ENCODE results near the gene IL9R.
"Not testable (repeated sequence)": the region's sequence is repeated elsewhere in the genome, so short reads cannot be mapped to it uniquely, and the experiment has no call there.

IL9R gene

DNA sequence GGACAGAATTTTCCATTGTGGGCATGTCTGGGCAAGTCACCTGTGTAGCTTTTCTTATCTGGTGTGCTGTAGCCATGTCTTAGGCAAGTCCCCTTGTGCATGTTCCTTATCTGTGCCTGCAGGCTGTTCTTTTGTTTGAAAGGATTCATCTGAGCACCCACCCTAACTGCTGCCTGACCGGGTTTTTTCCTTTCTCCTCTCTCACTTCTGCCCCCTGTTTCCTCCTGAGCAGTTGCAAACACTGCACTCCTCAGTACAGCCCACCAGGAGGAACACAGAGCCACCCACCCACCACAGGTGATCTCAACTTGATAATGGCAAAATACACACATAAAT lies 29.2 kb upstream of the IL9R start:
- Histone ChIP-seq H3K27me3 (ENCODE audit: control insufficient read depth, insufficient read depth, low read length) (no peaks in the 10 kb centered on the region), H3K36me3 (ENCODE audit: control insufficient read depth, insufficient read depth, low read length) (no peaks in the 10 kb centered on the region), H3K27ac (ENCODE audit: low read depth, low read length) (no peak overlapping the region), H3K4me3 (ENCODE audit: low read length) (no peak overlapping the region), H3K9ac (ENCODE audit: low read length) (no peak overlapping the region), H3K4me1 (ENCODE audit: control insufficient read depth, insufficient read depth, low read length) (no peaks in the 10 kb centered on the region)

DNA sequence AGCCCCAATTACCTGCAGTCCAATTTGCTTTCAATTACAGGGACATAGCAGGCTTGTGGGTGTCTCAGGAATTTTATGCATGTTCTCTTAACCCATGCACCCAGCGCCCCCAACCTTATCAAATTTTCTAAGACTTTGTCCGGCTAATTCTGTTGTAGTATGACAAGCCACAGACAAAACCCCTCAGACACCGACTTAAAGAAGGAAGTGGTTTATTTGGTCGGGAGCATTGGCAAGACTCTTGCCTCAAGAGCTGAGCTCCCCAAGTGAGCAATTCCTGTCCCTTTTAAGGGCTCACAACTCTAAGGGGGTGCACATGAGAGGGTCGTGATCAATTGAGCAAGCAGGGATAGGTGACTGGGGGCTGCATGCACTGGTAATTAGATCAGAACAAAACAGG lies 28.7 kb upstream of the IL9R start:
- H3K9ac ChIP-seq (ENCODE audit: low read length) = no peak overlapping the region
- H3K4me1 ChIP-seq (ENCODE audit: control insufficient read depth, insufficient read depth, low read length) = no peaks in the 10 kb centered on the region
- no peak overlapping the region for H3K4me3 ChIP-seq (ENCODE audit: low read length)
- H3K27ac ChIP-seq (ENCODE audit: low read depth, low read length) = no peak overlapping the region
- H3K36me3 ChIP-seq (ENCODE audit: control insufficient read depth, insufficient read depth, low read length) = no peaks in the 10 kb centered on the region
- H3K27me3 ChIP-seq (ENCODE audit: control insufficient read depth, insufficient read depth, low read length) = no peaks in the 10 kb centered on the region

DNA sequence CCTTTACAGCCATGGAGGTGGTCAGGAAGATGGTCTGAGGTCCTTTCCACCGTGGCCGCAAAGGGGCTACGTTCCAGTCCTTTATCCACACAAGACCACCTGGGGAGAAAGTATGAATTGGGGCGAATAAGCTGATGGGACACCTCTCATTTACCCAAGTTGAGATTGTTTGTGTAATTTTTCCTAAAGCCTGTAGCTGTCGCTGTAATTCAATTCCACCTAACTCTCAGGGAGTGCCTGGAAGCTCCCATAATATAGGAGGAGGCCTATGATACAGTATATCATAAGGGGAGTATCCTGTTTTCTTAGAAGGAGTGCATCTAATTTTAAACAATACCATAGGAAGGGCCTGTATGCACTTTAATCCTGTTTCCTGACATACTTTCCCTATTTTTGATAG lies 25.8 kb upstream of the IL9R start:
- H3K27ac ChIP-seq (ENCODE audit: low read depth, low read length); H3K27me3 ChIP-seq (ENCODE audit: control insufficient read depth, insufficient read depth, low read length); H3K9ac ChIP-seq (ENCODE audit: low read length); H3K36me3 ChIP-seq (ENCODE audit: control insufficient read depth, insufficient read depth, low read length); H3K4me3 ChIP-seq (ENCODE audit: low read length); H3K4me1 ChIP-seq (ENCODE audit: control insufficient read depth, insufficient read depth, low read length): not testable (repeated sequence)

DNA sequence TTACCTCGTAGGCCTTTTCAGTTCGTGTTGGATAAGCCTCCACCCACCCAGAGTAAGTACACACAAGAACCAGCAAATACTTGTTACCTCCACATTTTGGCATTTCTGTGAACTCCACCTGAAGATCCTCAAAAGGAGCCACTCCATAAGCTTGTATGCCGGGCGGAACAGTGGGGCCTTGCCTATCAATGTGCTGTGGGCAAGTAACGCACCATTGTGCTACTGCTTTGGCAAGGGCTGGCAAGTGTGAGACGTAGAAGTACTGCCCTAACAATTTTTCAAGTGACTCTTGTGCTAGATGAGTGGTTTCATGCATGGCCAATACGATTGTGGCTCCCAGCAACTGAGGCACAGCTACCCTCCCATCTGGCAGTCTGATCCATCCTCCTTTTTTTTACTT lies 25.3 kb upstream of the IL9R start:
- H3K9ac ChIP-seq (ENCODE audit: low read length); H3K4me1 ChIP-seq (ENCODE audit: control insufficient read depth, insufficient read depth, low read length): not testable (repeated sequence)

DNA sequence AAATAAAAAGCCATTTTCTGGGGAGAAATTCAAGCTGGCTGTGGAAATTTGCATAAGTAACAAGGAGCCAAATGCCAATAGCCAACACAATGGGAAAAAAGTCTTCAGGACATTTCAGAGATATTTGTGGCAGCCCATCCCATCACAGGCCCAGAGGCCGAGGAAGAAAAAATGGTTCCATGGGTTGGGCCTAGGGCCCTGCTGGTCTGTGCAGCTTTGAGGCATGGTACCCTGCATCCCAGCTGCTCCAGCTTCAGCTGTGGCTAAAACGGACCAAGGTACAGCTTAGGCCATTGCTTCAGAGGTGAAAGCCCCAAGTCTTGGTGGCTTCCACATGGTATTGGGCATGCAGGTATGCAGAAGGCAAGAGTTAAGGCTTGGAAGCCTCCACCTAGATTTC lies 14.2 kb upstream of the IL9R start:
- Histone ChIP-seq H3K36me3 (ENCODE audit: control insufficient read depth, insufficient read depth, low read length) (no peaks in the 10 kb centered on the region), H3K4me1 (ENCODE audit: control insufficient read depth, insufficient read depth, low read length) (no peaks in the 10 kb centered on the region), H3K27ac (ENCODE audit: low read depth, low read length) (no peak overlapping the region), H3K4me3 (ENCODE audit: low read length) (no peak overlapping the region), H3K27me3 (ENCODE audit: control insufficient read depth, insufficient read depth, low read length) (no peaks in the 10 kb centered on the region), H3K9ac (ENCODE audit: low read length) (no peak overlapping the region)

More for the DNA sequence above, 25.3 kb upstream of the IL9R start:
- not testable (repeated sequence) for H3K27me3 ChIP-seq (ENCODE audit: control insufficient read depth, insufficient read depth, low read length); H3K36me3 ChIP-seq (ENCODE audit: control insufficient read depth, insufficient read depth, low read length); H3K4me3 ChIP-seq (ENCODE audit: low read length); H3K27ac ChIP-seq (ENCODE audit: low read depth, low read length)

DNA sequence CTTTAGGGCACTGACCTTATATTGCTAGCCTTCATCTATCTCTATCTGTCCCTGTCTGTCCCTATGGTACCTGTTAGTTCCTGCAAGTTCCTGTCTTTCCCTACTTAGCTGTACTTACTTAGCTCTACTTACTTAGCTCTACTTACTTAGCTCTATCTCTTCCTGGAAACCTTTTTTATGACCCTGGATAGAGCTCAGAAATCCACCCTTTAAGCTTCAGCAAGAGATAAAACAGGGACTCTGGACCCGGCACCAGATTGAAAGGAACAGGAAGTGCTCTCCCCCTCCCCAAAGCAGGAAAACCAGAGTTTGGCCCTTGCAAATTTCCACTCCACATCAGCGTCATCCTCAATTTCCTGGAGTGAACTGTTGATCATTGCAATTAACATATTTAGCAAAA lies 12.3 kb upstream of the IL9R start:
- no peak overlapping the region for H3K9ac ChIP-seq (ENCODE audit: low read length)
- no peaks in the 10 kb centered on the region for H3K36me3 ChIP-seq (ENCODE audit: control insufficient read depth, insufficient read depth, low read length)

DNA sequence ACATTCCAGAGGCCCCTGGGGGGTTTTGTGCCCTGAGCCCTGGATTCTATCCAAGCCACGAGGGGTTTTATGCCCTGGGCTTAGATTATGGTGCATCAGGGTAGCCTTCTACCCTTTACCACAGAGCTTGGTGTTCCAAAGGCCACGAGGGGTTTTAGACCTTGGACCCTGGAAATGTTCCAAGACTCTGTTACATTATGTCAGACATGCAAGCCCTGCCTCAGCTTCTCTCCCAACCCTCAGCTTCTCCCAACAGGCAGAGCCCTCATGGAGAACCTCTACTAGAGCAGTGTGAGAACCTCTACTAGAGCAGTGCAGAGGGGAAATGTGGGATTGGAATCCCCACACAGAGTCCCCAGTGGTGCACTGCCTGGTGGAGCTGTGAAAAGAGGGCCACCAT lies 10.5 kb upstream of the IL9R start:
- not testable (repeated sequence) for H3K4me3 ChIP-seq (ENCODE audit: low read length); H3K36me3 ChIP-seq (ENCODE audit: control insufficient read depth, insufficient read depth, low read length); H3K4me1 ChIP-seq (ENCODE audit: control insufficient read depth, insufficient read depth, low read length); H3K9ac ChIP-seq (ENCODE audit: low read length); H3K27me3 ChIP-seq (ENCODE audit: control insufficient read depth, insufficient read depth, low read length); H3K27ac ChIP-seq (ENCODE audit: low read depth, low read length)

More for the DNA sequence above, 12.3 kb upstream of the IL9R start:
- Histone ChIP-seq H3K27me3 (ENCODE audit: control insufficient read depth, insufficient read depth, low read length) (no peaks in the 10 kb centered on the region), H3K27ac (ENCODE audit: low read depth, low read length) (no peak overlapping the region), H3K4me3 (ENCODE audit: low read length) (no peak overlapping the region), H3K4me1 (ENCODE audit: control insufficient read depth, insufficient read depth, low read length) (no peaks in the 10 kb centered on the region)

DNA sequence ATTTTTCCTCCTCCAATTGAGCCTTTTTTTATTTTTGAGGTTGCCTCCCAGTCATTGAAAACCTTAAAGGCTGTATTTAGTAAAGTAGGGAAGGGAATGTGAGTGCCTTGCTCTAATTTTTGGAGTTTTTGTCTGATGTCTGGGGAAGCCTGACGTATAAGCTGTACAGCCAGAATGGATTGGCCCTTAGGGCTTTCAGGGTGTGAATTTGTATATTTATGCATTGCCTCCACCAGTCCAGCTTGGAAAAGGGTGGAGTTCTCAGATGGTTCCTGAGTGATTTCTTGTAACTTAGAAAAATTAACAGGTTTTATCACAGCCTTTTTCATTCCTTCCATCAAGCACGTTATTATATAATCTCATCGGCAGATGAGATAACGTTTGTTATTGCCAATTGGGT lies 8.6 kb upstream of the IL9R start:
- no peaks in the 10 kb centered on the region for H3K4me1 ChIP-seq (ENCODE audit: control insufficient read depth, insufficient read depth, low read length)
- no peak overlapping the region for H3K4me3 ChIP-seq (ENCODE audit: low read length)
- no peak overlapping the region for H3K27ac ChIP-seq (ENCODE audit: low read depth, low read length)
- no peaks in the 10 kb centered on the region for H3K27me3 ChIP-seq (ENCODE audit: control insufficient read depth, insufficient read depth, low read length)
- no peak overlapping the region for H3K9ac ChIP-seq (ENCODE audit: low read length)
- no peaks in the 10 kb centered on the region for H3K36me3 ChIP-seq (ENCODE audit: control insufficient read depth, insufficient read depth, low read length)

DNA sequence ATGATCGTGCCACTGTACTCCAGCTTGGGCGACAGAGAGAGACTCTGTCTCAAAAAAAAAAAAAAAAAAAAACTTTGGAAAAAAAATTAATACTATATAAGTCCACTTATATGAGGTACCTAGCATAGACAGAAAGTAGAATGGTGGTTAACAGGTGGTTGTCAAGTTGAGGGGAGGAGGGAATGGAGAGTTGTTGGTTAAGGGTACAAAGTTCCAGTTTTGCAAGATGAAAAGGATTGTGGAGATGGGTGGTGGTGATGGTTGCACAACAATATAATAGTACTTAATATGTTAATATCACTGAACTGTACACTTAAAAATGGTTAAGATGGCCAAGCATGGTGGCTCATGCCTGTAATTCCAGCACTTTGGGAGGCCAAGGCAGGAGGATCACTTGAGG lies 4.1 kb upstream of the IL9R start:
- Histone ChIP-seq H3K9ac (ENCODE audit: low read length) (no peak overlapping the region), H3K27ac (ENCODE audit: low read depth, low read length) (no peak overlapping the region), H3K27me3 (ENCODE audit: control insufficient read depth, insufficient read depth, low read length) (no peaks in the 10 kb centered on the region), H3K36me3 (ENCODE audit: control insufficient read depth, insufficient read depth, low read length) (no peaks in the 10 kb centered on the region), H3K4me3 (ENCODE audit: low read length) (no peak overlapping the region), H3K4me1 (ENCODE audit: control insufficient read depth, insufficient read depth, low read length) (no peaks in the 10 kb centered on the region)

DNA sequence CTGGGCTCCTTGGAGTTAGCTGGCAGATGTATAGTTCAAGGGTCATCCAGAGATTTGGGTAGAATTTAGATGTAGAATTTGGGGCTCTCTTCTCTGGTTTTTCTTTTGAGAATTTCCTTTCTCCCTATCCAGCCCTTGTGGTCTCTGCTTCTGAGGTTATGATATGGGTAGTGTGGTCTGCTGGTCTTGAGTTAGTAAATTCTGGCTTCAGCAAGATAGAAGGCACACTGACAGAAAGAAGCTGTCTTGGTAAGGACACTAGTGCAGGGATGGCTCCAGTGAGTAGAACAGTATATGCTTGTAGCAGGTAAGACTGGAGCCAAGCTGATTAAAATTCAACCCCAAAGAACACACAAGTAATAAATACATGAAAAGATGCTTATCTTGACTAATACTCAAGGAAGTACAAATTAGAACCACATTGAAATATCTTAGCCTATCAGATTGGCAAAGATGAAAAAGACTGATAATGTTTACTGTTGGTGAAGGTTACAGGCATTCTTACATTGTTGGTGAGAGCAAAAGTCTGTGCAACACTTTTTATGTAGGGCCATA lies 2.1 kb upstream of the IL9R start:
- H3K9ac ChIP-seq (ENCODE audit: low read length) = no peak overlapping the region
- no peaks in the 10 kb centered on the region for H3K27me3 ChIP-seq (ENCODE audit: control insufficient read depth, insufficient read depth, low read length)
- H3K4me1 ChIP-seq (ENCODE audit: control insufficient read depth, insufficient read depth, low read length) = no peaks in the 10 kb centered on the region
- H3K36me3 ChIP-seq (ENCODE audit: control insufficient read depth, insufficient read depth, low read length) = no peaks in the 10 kb centered on the region
- H3K27ac ChIP-seq (ENCODE audit: low read depth, low read length) = no peak overlapping the region
- no peak overlapping the region for H3K4me3 ChIP-seq (ENCODE audit: low read length)

DNA sequence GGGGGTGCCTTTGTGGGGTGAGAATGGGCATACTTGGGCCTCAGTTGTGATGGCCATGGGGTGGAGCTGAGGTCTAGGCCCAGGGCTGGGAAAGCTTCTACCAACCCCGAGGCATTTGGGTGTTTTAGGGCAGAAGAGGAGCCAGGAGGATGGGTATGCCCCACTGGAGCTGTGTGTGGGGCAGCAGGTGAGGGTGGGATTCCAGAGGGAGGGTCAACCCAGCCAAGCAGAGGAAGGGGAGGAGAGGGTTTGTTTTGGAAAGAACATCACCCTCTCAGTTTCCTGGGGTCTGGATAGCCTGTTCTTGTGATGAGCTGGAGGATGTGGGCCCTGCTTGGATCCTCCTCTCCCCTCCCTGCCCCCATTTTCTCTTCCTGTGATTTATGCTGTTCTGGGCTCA lies 620 bp downstream of the IL9R start:
- Histone ChIP-seq H3K4me3 (ENCODE audit: low read length) (no peak overlapping the region), H3K9ac (ENCODE audit: low read length) (no peak overlapping the region), H3K27me3 (ENCODE audit: control insufficient read depth, insufficient read depth, low read length) (no peaks in the 10 kb centered on the region), H3K36me3 (ENCODE audit: control insufficient read depth, insufficient read depth, low read length) (no peaks in the 10 kb centered on the region), H3K4me1 (ENCODE audit: control insufficient read depth, insufficient read depth, low read length) (no peaks in the 10 kb centered on the region), H3K27ac (ENCODE audit: low read depth, low read length) (no peak overlapping the region)

DNA sequence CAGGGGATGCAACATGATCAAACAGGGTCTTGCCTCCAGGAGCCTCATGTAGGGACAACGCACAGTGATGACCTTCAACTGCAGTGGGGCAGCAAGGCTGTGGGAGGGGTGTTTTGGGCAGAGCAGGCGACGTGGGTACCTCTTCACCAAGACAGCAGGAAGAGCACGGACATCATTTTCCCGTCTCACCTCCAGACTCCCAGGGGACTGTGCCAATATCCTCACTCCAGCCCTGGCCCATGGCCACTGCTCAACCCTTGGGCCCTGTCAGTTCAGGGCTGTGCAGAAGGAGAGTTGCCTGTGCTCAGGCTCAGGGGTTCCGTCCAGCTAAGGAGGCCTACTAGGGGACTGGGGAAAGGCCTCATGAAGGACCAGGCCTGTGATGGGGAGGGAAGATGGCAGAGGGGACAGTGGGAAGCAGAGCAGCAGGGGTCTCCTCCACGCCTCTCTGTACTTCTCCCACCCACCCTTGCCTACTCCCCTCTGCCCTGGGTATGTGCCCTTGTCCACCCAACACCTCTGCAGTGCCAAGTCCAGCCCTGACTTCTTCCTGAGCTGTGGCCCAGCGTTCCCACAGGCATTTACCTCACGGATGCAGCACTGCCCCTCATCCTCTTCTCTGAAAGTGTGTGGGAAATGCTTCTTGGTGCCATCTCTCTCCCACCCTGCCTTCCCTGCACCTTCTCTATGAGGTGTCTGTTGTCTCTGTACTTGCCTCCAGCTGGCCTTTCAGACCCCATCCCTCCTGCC lies 1.4 kb downstream of the IL9R start:
- Histone ChIP-seq H3K27ac (ENCODE audit: low read depth, low read length) (no peak overlapping the region), H3K27me3 (ENCODE audit: control insufficient read depth, insufficient read depth, low read length) (no peaks in the 10 kb centered on the region), H3K36me3 (ENCODE audit: control insufficient read depth, insufficient read depth, low read length) (no peaks in the 10 kb centered on the region), H3K4me1 (ENCODE audit: control insufficient read depth, insufficient read depth, low read length) (no peaks in the 10 kb centered on the region), H3K4me3 (ENCODE audit: low read length) (no peak overlapping the region), H3K9ac (ENCODE audit: low read length) (no peak overlapping the region)

DNA sequence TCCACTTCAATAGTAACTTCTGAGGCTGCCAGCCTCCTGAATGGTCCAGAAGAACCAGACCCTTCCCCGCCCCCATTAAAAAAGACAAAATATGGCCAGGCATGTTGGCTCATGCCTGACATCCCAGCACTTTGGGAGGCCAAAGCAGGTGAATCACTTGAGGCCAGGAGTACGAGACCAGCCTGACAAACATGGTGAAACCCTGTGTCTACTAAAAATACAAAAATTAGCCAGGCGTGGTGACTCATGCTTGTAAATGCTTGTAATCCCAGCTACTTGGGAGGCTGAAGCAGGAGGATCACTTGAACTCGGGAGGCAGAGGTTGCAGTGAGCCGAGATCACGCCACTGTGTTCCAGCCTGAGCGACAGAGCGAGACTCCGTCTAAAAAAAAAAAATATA lies 2.3 kb downstream of the IL9R start:
- not testable (repeated sequence) for H3K4me1 ChIP-seq (ENCODE audit: control insufficient read depth, insufficient read depth, low read length); H3K27ac ChIP-seq (ENCODE audit: low read depth, low read length); H3K9ac ChIP-seq (ENCODE audit: low read length); H3K27me3 ChIP-seq (ENCODE audit: control insufficient read depth, insufficient read depth, low read length); H3K4me3 ChIP-seq (ENCODE audit: low read length); H3K36me3 ChIP-seq (ENCODE audit: control insufficient read depth, insufficient read depth, low read length)

Measured in rectal smooth muscle tissue (tissue), 1 donor.